T-cell (primary cell): Measurements from ENCODE around the gene PALS2. TPM values are rescaled to one million over a fixed set of nuclear protein-coding genes. Genes with fewer than 3 reads are reported as not detected.

Source experiments
- ATAC-seq, 4 experiments: fragments of 200-7000 bp in 3 of 4; fragments of 150-1000 bp in 1 of 4; cut with Tn5 transposase; replicated peaks in 1 of 4; 1 replicate in 3 of 4; 2 replicates in 1 of 4; pipeline ENCODE4 v1.10.0; 2021; ENCODE audit warnings: moderate library complexity in 3 of 4, mild to moderate bottlenecking in 2 of 4, moderate number of reproducible peaks in 1 of 4
- CTCF ChIA-PET, 2 donors: fragments of 300-600 bp; sonication (Branson Sonifier 250); formaldehyde crosslinking; loops; one replicate each; lab custom pipeline; 2022; ENCODE audit warnings: antibody characterized with exemption in 2 of 2; lab: Charles Lee
- POLR2A ChIA-PET, 2 donors: fragments of 300-600 bp; sonication (Branson Sonifier 250); formaldehyde crosslinking; loops; one replicate each; lab custom pipeline; 2022; ENCODE audit warnings: antibody characterized with exemption in 2 of 2; lab: Charles Lee
- DNase-seq, 35 experiments: peaks; one replicate each; pipeline versions ENCODE4 v3.0.0 to v3.0.0-alpha.2; 2013 to 2023
- H3K27ac ChIP-seq: one replicate; pipeline ENCODE4 v1.5.1; 2013; ENCODE audit warnings: low read length
- H3K27me3 ChIP-seq, 2 experiments: replicated peaks in 1 of 2; 1 replicate in 1 of 2; 2 replicates in 1 of 2; pipeline versions ENCODE4 v1.6.1 to v1.7.0; 2013; ENCODE audit warnings: low read length in 1 of 2, mixed read lengths in 1 of 2; ENCODE audit not compliant: control insufficient read depth in 2 of 2, insufficient read depth in 2 of 2; ENCODE audit errors: extremely low read depth in 1 of 2
- H3K36me3 ChIP-seq, 2 donors: 1 replicate in 1 of 2; 2 replicates in 1 of 2; pipeline versions ENCODE4 v1.6.1 to v1.7.0; 2013; ENCODE audit warnings: low read length in 1 of 2; ENCODE audit not compliant: control insufficient read depth in 2 of 2, insufficient read depth in 1 of 2; ENCODE audit errors: extremely low read depth in 1 of 2
- H3K4me1 ChIP-seq, 2 experiments: 1 replicate in 1 of 2; 2 replicates in 1 of 2; pipeline versions ENCODE4 v1.6.1 to v1.7.0; 2013; ENCODE audit warnings: low read length in 2 of 2, mixed read lengths in 1 of 2; ENCODE audit not compliant: insufficient read depth in 2 of 2, control insufficient read depth in 1 of 2; ENCODE audit errors: extremely low read depth in 1 of 2
- H3K4me3 ChIP-seq, 2 donors: 1 replicate in 1 of 2; 2 replicates in 1 of 2; pipeline versions ENCODE4 v1.5.1 to v1.7.0; 2013; ENCODE audit warnings: mild to moderate bottlenecking in 2 of 2, low read length in 1 of 2, moderate library complexity in 1 of 2; ENCODE audit not compliant: control insufficient read depth in 1 of 2; ENCODE audit errors: extremely low read depth in 1 of 2
- H3K9me3 ChIP-seq: 2 replicates; pipeline ENCODE4 v1.7.0; 2013
- H3K27ac Mint-ChIP-seq, 2 donors: one replicate each; pipeline ENCODE4 v1.8.0; 2020 to 2021; ENCODE audit warnings: mild to moderate bottlenecking in 2 of 2, mixed read lengths in 2 of 2
- H3K27me3 Mint-ChIP-seq, 2 donors: one replicate each; pipeline ENCODE4 v1.8.0; 2021 to 2022; ENCODE audit warnings: mixed read lengths in 2 of 2
- H3K36me3 Mint-ChIP-seq: one replicate; pipeline ENCODE4 v1.8.0; 2021; ENCODE audit warnings: mixed read lengths
- H3K4me1 Mint-ChIP-seq, 3 donors: one replicate each; pipeline ENCODE4 v1.8.0; 2020 to 2022; ENCODE audit warnings: mixed read lengths in 3 of 3, mild to moderate bottlenecking in 1 of 3
- H3K4me3 Mint-ChIP-seq, 3 donors: one replicate each; pipeline ENCODE4 v1.8.0; 2020 to 2022; ENCODE audit warnings: mild to moderate bottlenecking in 3 of 3, mixed read lengths in 3 of 3, moderate library complexity in 3 of 3
- H3K9me3 Mint-ChIP-seq, 3 donors: one replicate each; pipeline ENCODE4 v1.8.0; 2020 to 2022; ENCODE audit warnings: mixed read lengths in 3 of 3
- WGBS: methylation state at CpG from one replicate; pipeline ENCODE4 v1.1.5; 2013; ENCODE audit warnings: missing lambda C conversion rate; ENCODE audit not compliant: insufficient coverage; 5-methylcytosine and 5-hydroxymethylcytosine counted together
- total RNA-seq, 35 experiments: library from RNA in 6 of 35; stranded (reverse) in 6 of 35; fragments of 120-200 nt in 1 of 35; gene quantifications; one replicate each; pipeline versions ENCODE4 v1.2.1 to v1.2.4 and lab custom pipeline; 2013 to 2026

The PALS2 gene
- total RNA-seq, 5 donors from 2014 or later (not counting 1 experiment from before 2014, with no cell fraction given): 26.1 to 60.0 (median 31.0) TPM

GRCh38 chr7:24576171-24577025 is 3.1 kb downstream of the PALS2 start:
- no peak overlapping the region for H3K27ac Mint-ChIP-seq
- peak overlapping the region; percentile 18 to 21 (median 19) for H3K4me3 Mint-ChIP-seq
- Histone ChIP-seq H3K27me3 (no peaks in the 10 kb centered on the region), H3K27ac (no peak overlapping the region), H3K4me3 (no peak overlapping the region), H3K4me1 (peaks cover 5 to 18% of the 10 kb centered on the region in 2 experiments), H3K36me3 (no peaks in the 10 kb centered on the region), H3K9me3 (no peaks in the 10 kb centered on the region)
- no peaks in the 10 kb centered on the region for H3K9me3 Mint-ChIP-seq
- DNase-seq (peak in 1 of 35 experiments; percentile 48), ATAC-seq (no peak)
- H3K36me3 Mint-ChIP-seq: no peaks in the 10 kb centered on the region
- WGBS: no CpG with 5 or more reads among the region's 2 CpGs
- CTCF ChIA-PET: interaction anchor here (0.6 to 1.5 kb wide), 6 partner anchors 11 to 1165 kb away, joined by 3 to 8 read pairs (median 4); no protein-coding TSS in a partner anchor
- POLR2A ChIA-PET: no interaction called here
- no peaks in the 10 kb centered on the region for H3K27me3 Mint-ChIP-seq
- H3K4me1 Mint-ChIP-seq: peaks cover 46 to 60% (median 55%) of the 10 kb centered on the region in 3 donors

- H3K27me3 ChIP-seq: no peaks in the 10 kb centered on the region
- Mint-ChIP-seq H3K27me3 (no peaks in the 10 kb centered on the region), H3K4me3 (no peak overlapping the region), H3K9me3 (no peaks in the 10 kb centered on the region), H3K4me1 (peaks cover 39 to 51% (median 48%) of the 10 kb centered on the region in 3 donors), H3K36me3 (no peaks in the 10 kb centered on the region), H3K27ac (no peak overlapping the region)
- H3K36me3 ChIP-seq: no peaks in the 10 kb centered on the region
- no peaks in the 10 kb centered on the region for H3K9me3 ChIP-seq
- H3K27ac ChIP-seq: no peak overlapping the region
- DNase-seq: no peak
- ATAC-seq: no peak
- CTCF ChIA-PET: no interaction called here
- WGBS: no CpG with 5 or more reads among the region's 3 CpGs
- POLR2A ChIA-PET: interaction anchor here in 1 of 2 donors (0.7 kb wide), 1 partner anchor 55 kb away, joined by 4 read pairs; no protein-coding TSS in a partner anchor
- peaks cover 5 to 7% of the 10 kb centered on the region in 2 experiments for H3K4me1 ChIP-seq
- H3K4me3 ChIP-seq: no peak overlapping the region
Measured at GRCh38 chr7:24578052-24578451, 4.8 kb downstream of the PALS2 start.

GRCh38 chr7:24580283-24580946 is 7.2 kb downstream of the PALS2 start:
- no CpG with 5 or more reads among the region's 2 CpGs for WGBS
- Histone ChIP-seq H3K36me3 (no peaks in the 10 kb centered on the region), H3K9me3 (no peaks in the 10 kb centered on the region), H3K27ac (no peak overlapping the region), H3K27me3 (no peaks in the 10 kb centered on the region), H3K4me1 (no peaks in the 10 kb centered on the region), H3K4me3 (no peak overlapping the region)
- Mint-ChIP-seq H3K9me3 (no peaks in the 10 kb centered on the region), H3K4me1 (peaks cover 28 to 38% (median 33%) of the 10 kb centered on the region in 3 donors), H3K27ac (no peak overlapping the region), H3K27me3 (no peaks in the 10 kb centered on the region), H3K4me3 (no peak overlapping the region), H3K36me3 (no peaks in the 10 kb centered on the region)
- no peak for DNase-seq
- CTCF ChIA-PET: interaction anchor here in 1 of 2 donors (0.5 to 1.0 kb wide), 3 partner anchors 59 to 882 kb away, joined by 3 to 7 read pairs (median 3); no protein-coding TSS in a partner anchor
- POLR2A ChIA-PET: no interaction called here
- no peak for ATAC-seq

- CTCF ChIA-PET: interaction anchor here (0.6 to 1.1 kb wide), 4 partner anchors 50 to 718 kb away, joined by 3 to 4 read pairs (median 4); no protein-coding TSS in a partner anchor
Measured at GRCh38 chr7:24582166-24582565, 8.9 kb downstream of the PALS2 start.

DNA sequence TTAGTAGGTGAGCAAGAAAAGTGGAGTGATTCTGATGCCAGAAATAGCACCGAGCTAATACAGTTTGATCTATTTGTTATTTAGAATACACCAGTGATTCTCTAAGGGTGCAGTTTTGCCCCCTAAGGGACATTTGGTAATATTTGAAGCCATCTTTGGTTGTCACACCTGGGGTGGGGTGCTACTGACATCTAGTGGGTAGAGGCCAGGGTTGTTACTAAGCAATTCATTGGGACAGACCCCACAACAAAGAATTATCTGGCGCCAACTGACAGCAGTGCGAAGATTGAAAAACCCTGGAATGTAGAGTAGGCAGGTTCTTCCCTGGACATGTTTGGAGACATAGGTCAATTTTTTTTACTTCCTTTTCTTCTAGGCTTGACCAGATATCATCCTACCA is 14.6 kb downstream of the PALS2 start:
- Histone ChIP-seq H3K9me3 (no peaks in the 10 kb centered on the region), H3K4me1 (no peaks in the 10 kb centered on the region), H3K27me3 (no peaks in the 10 kb centered on the region), H3K36me3 (no peaks in the 10 kb centered on the region), H3K27ac (no peak overlapping the region), H3K4me3 (no peak overlapping the region)
- peak; percentile 58 to 94 (median 62) for ATAC-seq
- ChIA-PET POLR2A (no interaction called here), CTCF (interaction anchor here (0.8 to 1.3 kb wide), 5 partner anchors 11 to 1017 kb away, joined by 3 to 5 read pairs (median 3); no protein-coding TSS in a partner anchor)
- WGBS: no CpG with 5 or more reads among the region's 3 CpGs
- Mint-ChIP-seq H3K4me3 (no peak overlapping the region), H3K36me3 (peaks cover 4% of the 10 kb centered on the region), H3K9me3 (no peaks in the 10 kb centered on the region), H3K27ac (no peak overlapping the region), H3K4me1 (peaks cover 12 to 17% (median 14%) of the 10 kb centered on the region in 3 donors), H3K27me3 (no peaks in the 10 kb centered on the region)
- peak; percentile 17 to 77 (median 54) for DNase-seq

More at GRCh38 chr7:24582166-24582565, 8.9 kb downstream of the PALS2 start:
- Mint-ChIP-seq H3K27ac (no peak overlapping the region), H3K36me3 (no peaks in the 10 kb centered on the region), H3K4me1 (peaks cover 20 to 34% (median 21%) of the 10 kb centered on the region in 3 donors), H3K27me3 (no peaks in the 10 kb centered on the region), H3K4me3 (no peak overlapping the region), H3K9me3 (no peaks in the 10 kb centered on the region)
- POLR2A ChIA-PET: interaction anchor here (0.6 to 0.8 kb wide), 3 partner anchors 16 to 678 kb away, joined by 3 to 14 read pairs (median 4); no protein-coding TSS in a partner anchor
- DNase-seq: no peak
- no peaks in the 10 kb centered on the region for H3K4me1 ChIP-seq
- no peak overlapping the region for H3K27ac ChIP-seq
- no peak overlapping the region for H3K4me3 ChIP-seq
- WGBS: no CpG with 5 or more reads among the region's 2 CpGs
- no peaks in the 10 kb centered on the region for H3K36me3 ChIP-seq
- H3K9me3 ChIP-seq: no peaks in the 10 kb centered on the region
- no peak for ATAC-seq
- H3K27me3 ChIP-seq: no peaks in the 10 kb centered on the region

- POLR2A ChIA-PET: interaction anchor here in 1 of 2 donors (0.7 kb wide), 1 partner anchor 965 kb away, joined by 4 read pairs; no protein-coding TSS in a partner anchor
- H3K27ac Mint-ChIP-seq: no peak overlapping the region
- CTCF ChIA-PET: interaction anchor here in 1 of 2 donors (0.5 to 1.4 kb wide), 2 partner anchors 11 to 893 kb away, joined by 3 read pairs; no protein-coding TSS in a partner anchor
- no peak for ATAC-seq
- H3K36me3 Mint-ChIP-seq: peaks cover 8% of the 10 kb centered on the region
- H3K4me3 ChIP-seq: no peak overlapping the region
- peaks cover 0 to 3% of the 10 kb centered on the region in 2 experiments for H3K4me1 ChIP-seq
- H3K9me3 Mint-ChIP-seq: no peaks in the 10 kb centered on the region
- no peaks in the 10 kb centered on the region for H3K27me3 ChIP-seq
- H3K36me3 ChIP-seq: no peaks in the 10 kb centered on the region
- WGBS: no CpG with 5 or more reads among the region's 1 CpG
- no peak for DNase-seq
- no peaks in the 10 kb centered on the region for H3K27me3 Mint-ChIP-seq
- no peaks in the 10 kb centered on the region for H3K9me3 ChIP-seq
- H3K4me3 Mint-ChIP-seq: no peak overlapping the region
- peaks cover 17 to 18% (median 18%) of the 10 kb centered on the region in 3 donors for H3K4me1 Mint-ChIP-seq
- no peak overlapping the region for H3K27ac ChIP-seq
Measured at GRCh38 chr7:24591152-24591551, 17.9 kb downstream of the PALS2 start.
